Myocyte (in vitro differentiated cells): ENCODE results near the gene PDK2. TPM values are rescaled to one million over a fixed set of nuclear protein-coding genes. Genes with fewer than 3 reads are reported as not detected.
A peak's percentile ranks its signal among the peaks of the same experiment; 100 is the strongest.

Source experiments
- DNase-seq: peaks from one replicate; pipeline ENCODE4 v3.0.0-alpha.2; 2012; ENCODE audit warnings: low read depth
- total RNA-seq: library from RNA; depleted of rRNA; stranded (reverse); fragments of >200 nt; gene quantifications from 2 replicates; pipeline ENCODE4 v1.2.3, GENCODE V29; 2014

Gene PDK2
- total RNA-seq, 1 donor from 2014 or later: 54.4 TPM

- no peak for DNase-seq
These were observed 53.9 kb downstream of the PDK2 start for GRCh38 chr17:50149091-50149416.

GRCh38 chr17:50149417-50150353 lies 54.5 kb downstream of the PDK2 start:
- peak; percentile 56 for DNase-seq

- no peak for DNase-seq
These were observed 55.3 kb downstream of the PDK2 start, which contains the start of gene PPP1R9B for GRCh38 chr17:50150354-50151040. TSS of gene PPP1R9B (minus strand) at chr17:50150677. CDS start at chr17:50150513, 164 bp downstream.

- DNase-seq: peak; percentile 94
These were observed 56.1 kb downstream of the PDK2 start for GRCh38 chr17:50151041-50151936.

- DNase-seq: peak; percentile 94
These were observed 56.9 kb downstream of the PDK2 start for GRCh38 chr17:50151937-50152547.

- no peak for DNase-seq
These were observed 57.6 kb downstream of the PDK2 start for GRCh38 chr17:50152736-50153135.

GRCh38 chr17:50153650-50154575 lies 58.8 kb downstream of the PDK2 start:
- DNase-seq: no peak

- no peak for DNase-seq
These were observed 59.5 kb downstream of the PDK2 start for GRCh38 chr17:50154604-50155003.

GRCh38 chr17:50155115-50155819 lies 60.1 kb downstream of the PDK2 start:
- no peak for DNase-seq

- DNase-seq: no peak
These were observed 62.7 kb downstream of the PDK2 start for GRCh38 chr17:50157891-50158290.

GRCh38 chr17:50161023-50161910 lies 66.1 kb downstream of the PDK2 start:
- DNase-seq: peak; percentile 92

Other genes starting within 250 kb of the PDK2 start
- not detected in 2 replicates for gene TAC4, start 247.3 kb upstream of the PDK2 start, total RNA-seq
- not detected in 2 replicates for gene DLX4, start 126.2 kb upstream of the PDK2 start, total RNA-seq
- gene DLX3, start 100.1 kb upstream of the PDK2 start, total RNA-seq: 0.13 and 1.1 TPM in 2 replicates
- 264 and 289 TPM in 2 replicates for gene ITGA3, start 39.2 kb upstream of the PDK2 start, total RNA-seq
- 0.24 and 0.47 TPM in 2 replicates for gene SAMD14, start 34.8 kb downstream of the PDK2 start, total RNA-seq
- 40.5 and 44.2 TPM in 2 replicates for gene PPP1R9B, start 55.3 kb downstream of the PDK2 start, total RNA-seq
- 428 and 447 TPM in 2 replicates for gene SGCA, start 70.7 kb downstream of the PDK2 start, total RNA-seq
- gene COL1A1, start 106.3 kb downstream of the PDK2 start, total RNA-seq: 604 and 719 TPM in 2 replicates
- gene TMEM92, start 179.1 kb downstream of the PDK2 start, total RNA-seq: not detected in 2 replicates